GM12878 (cell line): Measurements from ENCODE around the gene CDC7. TPM values are rescaled to one million over a fixed set of nuclear protein-coding genes. Genes with fewer than 3 reads are reported as not detected.

ENCODE experiments used
- RBBP5 ChIP-seq: fragments of 200-600 bp; sonication (generic); conservative IDR thresholded peaks from 2 replicates; pipeline ENCODE4 v1.6.1; 2016
- SRF ChIP-seq, 2 experiments: IDR thresholded peaks; 2 replicates each; pipeline ENCODE4 v1.6.1; 2011; ENCODE audit warnings: low read depth in 2 of 2, low read length in 2 of 2, mild to moderate bottlenecking in 1 of 2, moderate library complexity in 1 of 2
- TAF1 ChIP-seq: IDR thresholded peaks from 2 replicates; pipeline ENCODE4 v1.6.1; 2011; ENCODE audit warnings: mild to moderate bottlenecking, low read depth, low read length, borderline replicate concordance
- TBL1XR1 ChIP-seq: IDR thresholded peaks from 2 replicates; pipeline ENCODE4 v1.6.1; 2012; ENCODE audit warnings: low read depth, low read length, improper control_type of control experiment
- TCF3 ChIP-seq: IDR thresholded peaks from 2 replicates; pipeline ENCODE4 v1.6.1; 2012; ENCODE audit warnings: low read depth, mild to moderate bottlenecking, low read length, borderline replicate concordance; ENCODE audit not compliant: insufficient read depth
- ZSCAN29 ChIP-seq: fragments of 450-650 bp; IDR thresholded peaks from 2 replicates; pipeline ENCODE4 v1.6.1; 2017; ENCODE audit warnings: mild to moderate bottlenecking, moderate library complexity
- polyA plus RNA-seq, 11 experiments: library from polyadenylated mRNA; depleted of rRNA in 4 of 11; unstranded in 6 of 11; stranded (reverse) in 5 of 11; fragments of >200 nt; fragmentation: Nextera tagmentation in 4 of 11; fragmentation: Illumina TruSeq in 1 of 11; extraction: Ambion mirVana in 4 of 11; extraction: Trizol in 1 of 11; gene quantifications; 1 replicate in 1 of 11; 2 replicates in 10 of 11; pipeline versions ENCODE4 v1.2.1 to v1.2.3, GENCODE V29; 2011 to 2016; ENCODE audit warnings: inconsistent platforms in 2 of 11, missing spikeins in 2 of 11, low read depth in 1 of 11
- total RNA-seq, 4 experiments: library from RNA; depleted of rRNA in 3 of 4; stranded (reverse); fragments of >200 nt in 3 of 4; fragmentation: Illumina TruSeq in 1 of 4; extraction: Trizol in 1 of 4; gene quantifications; 2 replicates each; pipeline versions ENCODE4 v1.2.1 to v1.2.3, GENCODE V29; 2013 to 2021
- TF ChIP-seq, protein P1 (sequence below): fragments of 150-350 bp; IDR thresholded peaks from 2 replicates; pipeline ENCODE4 v1.6.1; 2014; ENCODE audit warnings: mild to moderate bottlenecking, low read depth, low read length
- TF ChIP-seq, protein P2 (sequence below): IDR thresholded peaks from 2 replicates; pipeline ENCODE4 v1.6.1; 2011; ENCODE audit warnings: borderline replicate concordance, low read depth, mild to moderate bottlenecking, moderate library complexity, low read length; ENCODE audit not compliant: insufficient read depth, poor library complexity, severe bottlenecking
- TF ChIP-seq, protein P3 (sequence below): IDR thresholded peaks from 2 replicates; pipeline ENCODE4 v1.6.1; 2012; ENCODE audit warnings: low read length, inconsistent platforms

The CDC7 gene
- total and polyA plus RNA-seq, 10 of the 15 experiments (the other 5 are each of a cell fraction or from before 2014, with no cell fraction given): 14.9 to 37.8 (median 26.0) TPM

DNA sequence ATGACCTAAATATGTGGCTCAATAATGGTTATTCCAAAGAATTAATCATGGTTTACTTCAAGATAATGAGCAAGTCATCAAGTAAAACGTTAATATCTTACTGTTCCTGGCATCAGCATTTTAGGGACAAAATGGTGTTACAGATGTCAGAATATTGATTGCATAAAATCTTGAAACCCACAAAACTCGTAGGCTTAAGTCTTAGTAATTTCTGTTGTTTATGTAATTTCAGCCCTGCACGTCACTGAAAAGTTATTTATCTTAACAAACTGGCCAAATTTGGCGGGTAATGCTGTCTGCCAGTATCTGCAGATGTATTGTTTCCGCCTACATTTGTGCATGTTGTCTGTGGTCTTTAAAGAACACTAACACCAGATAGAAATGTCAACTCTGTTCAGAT is 25.8 kb downstream of the CDC7 start (continued):
- TF ChIP-seq SRF (IDR thresholded peaks at IDR 0.05; ENCODE audit: low read depth in 2 of 2, low read length in 2 of 2) (no peak), TBL1XR1 (no peak), TAF1 (no peak), TCF3 (no peak), ZSCAN29 (no peak), RBBP5 (no peak)
- TF ChIP-seq, protein P1, sequence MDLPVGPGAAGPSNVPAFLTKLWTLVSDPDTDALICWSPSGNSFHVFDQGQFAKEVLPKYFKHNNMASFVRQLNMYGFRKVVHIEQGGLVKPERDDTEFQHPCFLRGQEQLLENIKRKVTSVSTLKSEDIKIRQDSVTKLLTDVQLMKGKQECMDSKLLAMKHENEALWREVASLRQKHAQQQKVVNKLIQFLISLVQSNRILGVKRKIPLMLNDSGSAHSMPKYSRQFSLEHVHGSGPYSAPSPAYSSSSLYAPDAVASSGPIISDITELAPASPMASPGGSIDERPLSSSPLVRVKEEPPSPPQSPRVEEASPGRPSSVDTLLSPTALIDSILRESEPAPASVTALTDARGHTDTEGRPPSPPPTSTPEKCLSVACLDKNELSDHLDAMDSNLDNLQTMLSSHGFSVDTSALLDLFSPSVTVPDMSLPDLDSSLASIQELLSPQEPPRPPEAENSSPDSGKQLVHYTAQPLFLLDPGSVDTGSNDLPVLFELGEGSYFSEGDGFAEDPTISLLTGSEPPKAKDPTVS: no peak
- TF ChIP-seq, protein P2, sequence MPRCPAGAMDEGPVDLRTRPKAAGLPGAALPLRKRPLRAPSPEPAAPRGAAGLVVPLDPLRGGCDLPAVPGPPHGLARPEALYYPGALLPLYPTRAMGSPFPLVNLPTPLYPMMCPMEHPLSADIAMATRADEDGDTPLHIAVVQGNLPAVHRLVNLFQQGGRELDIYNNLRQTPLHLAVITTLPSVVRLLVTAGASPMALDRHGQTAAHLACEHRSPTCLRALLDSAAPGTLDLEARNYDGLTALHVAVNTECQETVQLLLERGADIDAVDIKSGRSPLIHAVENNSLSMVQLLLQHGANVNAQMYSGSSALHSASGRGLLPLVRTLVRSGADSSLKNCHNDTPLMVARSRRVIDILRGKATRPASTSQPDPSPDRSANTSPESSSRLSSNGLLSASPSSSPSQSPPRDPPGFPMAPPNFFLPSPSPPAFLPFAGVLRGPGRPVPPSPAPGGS: no peak
- TF ChIP-seq, protein P3, sequence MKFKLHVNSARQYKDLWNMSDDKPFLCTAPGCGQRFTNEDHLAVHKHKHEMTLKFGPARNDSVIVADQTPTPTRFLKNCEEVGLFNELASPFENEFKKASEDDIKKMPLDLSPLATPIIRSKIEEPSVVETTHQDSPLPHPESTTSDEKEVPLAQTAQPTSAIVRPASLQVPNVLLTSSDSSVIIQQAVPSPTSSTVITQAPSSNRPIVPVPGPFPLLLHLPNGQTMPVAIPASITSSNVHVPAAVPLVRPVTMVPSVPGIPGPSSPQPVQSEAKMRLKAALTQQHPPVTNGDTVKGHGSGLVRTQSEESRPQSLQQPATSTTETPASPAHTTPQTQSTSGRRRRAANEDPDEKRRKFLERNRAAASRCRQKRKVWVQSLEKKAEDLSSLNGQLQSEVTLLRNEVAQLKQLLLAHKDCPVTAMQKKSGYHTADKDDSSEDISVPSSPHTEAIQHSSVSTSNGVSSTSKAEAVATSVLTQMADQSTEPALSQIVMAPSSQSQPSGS: no peak
